Skin epidermis (tissue), 12 donors: ENCODE measurements around the gene ATOX1.
A peak's percentile ranks its signal among the peaks of the same experiment; 100 is the strongest.
"Not testable (repeated sequence)": the region's sequence is repeated elsewhere in the genome, so short reads cannot be mapped to it uniquely, and the experiment has no call there.

Source experiments
- H3K27ac ChIP-seq, 21 experiments: fragments of 200-600 bp; sonication (generic) in 11 of 21; one replicate each; pipeline ENCODE4 v1.5.0; 2020; ENCODE audit warnings: mild to moderate bottlenecking in 3 of 21, inconsistent platforms in 2 of 21, moderate library complexity in 2 of 21
- H3K4me3 ChIP-seq, 7 experiments: fragments of 200-600 bp; sonication (generic) in 2 of 7; one replicate each; pipeline ENCODE4 v1.5.0; 2020; ENCODE audit warnings: inconsistent platforms in 2 of 7, mild to moderate bottlenecking in 2 of 7, moderate library complexity in 1 of 7

ATOX1 gene

GRCh38 chr5:151738125-151738848 lies 20.1 kb downstream of the ATOX1 start:
- Histone ChIP-seq H3K4me3 (no peak overlapping the region), H3K27ac (peak overlapping the region in 5 of 21 experiments; percentile 15 to 93 (median 43))

GRCh38 chr5:151737431-151737830 lies 21.0 kb downstream of the ATOX1 start:
- no peak overlapping the region for H3K27ac ChIP-seq
- H3K4me3 ChIP-seq = no peak overlapping the region

GRCh38 chr5:151735646-151736045 lies 22.8 kb downstream of the ATOX1 start:
- Histone ChIP-seq H3K4me3 (no peak overlapping the region), H3K27ac (no peak overlapping the region)

- H3K4me3 ChIP-seq = no peak overlapping the region
- H3K27ac ChIP-seq = no peak overlapping the region
These were observed 24.4 kb downstream of the ATOX1 start for GRCh38 chr5:151734064-151734408.

- H3K27ac ChIP-seq = no peak overlapping the region
- no peak overlapping the region for H3K4me3 ChIP-seq
These were observed 24.9 kb downstream of the ATOX1 start for GRCh38 chr5:151733358-151734063.

GRCh38 chr5:151730381-151730780 lies 28.1 kb downstream of the ATOX1 start:
- Histone ChIP-seq H3K4me3 (no peak overlapping the region), H3K27ac (no peak overlapping the region)

GRCh38 chr5:151729597-151729996 lies 28.8 kb downstream of the ATOX1 start:
- H3K27ac ChIP-seq = not testable (repeated sequence)

GRCh38 chr5:151724360-151724759 lies 34.1 kb downstream of the ATOX1 start:
- H3K4me3 ChIP-seq = no peak overlapping the region
- no peak overlapping the region for H3K27ac ChIP-seq

More at GRCh38 chr5:151729597-151729996, 28.8 kb downstream of the ATOX1 start:
- H3K4me3 ChIP-seq = not testable (repeated sequence)

GRCh38 chr5:151722546-151722945 lies 35.9 kb downstream of the ATOX1 start:
- no peak overlapping the region for H3K27ac ChIP-seq
- H3K4me3 ChIP-seq = no peak overlapping the region

GRCh38 chr5:151721812-151722391 lies 36.5 kb downstream of the ATOX1 start:
- no peak overlapping the region for H3K27ac ChIP-seq
- H3K4me3 ChIP-seq = no peak overlapping the region

- Histone ChIP-seq H3K27ac (peak overlapping the region in 2 of 21 experiments; percentile 28 to 42), H3K4me3 (no peak overlapping the region)
These were observed 37.3 kb downstream of the ATOX1 start for GRCh38 chr5:151721087-151721646.

- no peak overlapping the region for H3K27ac ChIP-seq
- H3K4me3 ChIP-seq = no peak overlapping the region
These were observed 38.2 kb downstream of the ATOX1 start for GRCh38 chr5:151720215-151720614.

- Histone ChIP-seq H3K4me3 (no peak overlapping the region), H3K27ac (peak overlapping the region in 11 of 21 experiments; percentile 2 to 75 (median 43))
These were observed 39.0 kb downstream of the ATOX1 start for GRCh38 chr5:151719228-151720000.

GRCh38 chr5:151718646-151719045 lies 39.8 kb downstream of the ATOX1 start:
- Histone ChIP-seq H3K4me3 (no peak overlapping the region), H3K27ac (peak overlapping the region in 11 of 21 experiments; percentile 25 to 75 (median 47))

GRCh38 chr5:151718153-151718552 lies 40.3 kb downstream of the ATOX1 start:
- peak overlapping the region in 14 of 21 experiments; percentile 7 to 74 (median 46) for H3K27ac ChIP-seq
- H3K4me3 ChIP-seq = no peak overlapping the region

GRCh38 chr5:151717416-151717815 lies 41.0 kb downstream of the ATOX1 start:
- H3K4me3 ChIP-seq = no peak overlapping the region
- H3K27ac ChIP-seq = peak overlapping the region in 11 of 21 experiments; percentile 7 to 74 (median 47)

GRCh38 chr5:151709109-151709735 lies 49.2 kb downstream of the ATOX1 start:
- no peak overlapping the region for H3K27ac ChIP-seq
- H3K4me3 ChIP-seq = no peak overlapping the region

- no peak overlapping the region for H3K4me3 ChIP-seq
- H3K27ac ChIP-seq = peak overlapping the region in 2 of 21 experiments; percentile 13 to 66
These were observed 50.3 kb downstream of the ATOX1 start for GRCh38 chr5:151708126-151708525.

GRCh38 chr5:151707567-151707966 lies 50.9 kb downstream of the ATOX1 start:
- Histone ChIP-seq H3K27ac (peak overlapping the region in 3 of 21 experiments; percentile 0 to 48 (median 13)), H3K4me3 (no peak overlapping the region)
